Left ventricle myocardium inferior (tissue), 1 donor: ENCODE results near the gene TMC1. TPM values are rescaled to one million over a fixed set of nuclear protein-coding genes. Genes with fewer than 3 reads are reported as not detected.

Experiments
- DNase-seq: peaks from one replicate; pipeline ENCODE4 v3.0.0-alpha.2; 2020
- H3K27ac ChIP-seq: fragments of 200-600 bp; replicated peaks from 2 replicates; pipeline ENCODE4 v1.8.0; 2021
- H3K27me3 ChIP-seq: fragments of 200-600 bp; 2 replicates; pipeline ENCODE4 v1.8.0; 2021; ENCODE audit warnings: low read depth
- H3K36me3 ChIP-seq: fragments of 200-600 bp; 2 replicates; pipeline ENCODE4 v1.8.0; 2021
- H3K4me1 ChIP-seq: fragments of 200-600 bp; 2 replicates; pipeline ENCODE4 v1.8.0; 2021
- H3K4me3 ChIP-seq: fragments of 200-600 bp; 2 replicates; pipeline ENCODE4 v1.8.0; 2021; ENCODE audit warnings: mild to moderate bottlenecking, moderate library complexity
- H3K9me3 ChIP-seq: fragments of 200-600 bp; replicated peaks from 2 replicates; pipeline ENCODE4 v1.8.0; 2021
- CTCF ChIP-seq: fragments of 200-600 bp; IDR thresholded peaks from 2 replicates; pipeline ENCODE4 v1.8.0; 2021; ENCODE audit warnings: antibody characterized with exemption, mild to moderate bottlenecking, borderline replicate concordance
- intact Hi-C: fragments of 100-400 bp; cut with micrococcal nuclease; formaldehyde crosslinking; loops from one replicate; pipeline ENCODE4 v1.11.0; 2022
- total RNA-seq: library from RNA; stranded (reverse); fragmentation: NEBNext Ultra II Directional; extraction: Animal tissue kit (Norgen Biotek cat#: 25700); gene quantifications from one replicate; pipeline ENCODE4 v1.2.1, GENCODE V29; 2021
- donor health status: DM: no; HTN: yes; CAD: no; lungs with severe emphysema.

The TMC1 gene
- total RNA-seq, 1 donor from 2014 or later = 0.25 TPM

GRCh38 chr9:72596451-72597180 lies 75.2 kb downstream of the TMC1 start:
- Histone ChIP-seq H3K27me3 (no peaks in the 10 kb centered on the region), H3K9me3 (no peaks in the 10 kb centered on the region), H3K27ac (no peak overlapping the region), H3K4me3 (no peak overlapping the region), H3K36me3 (no peaks in the 10 kb centered on the region), H3K4me1 (peaks cover 11% of the 10 kb centered on the region)
- no peak for TF ChIP-seq CTCF
- no peak for DNase-seq
- intact Hi-C loops = no loop called here

- DNase-seq = no peak
- Histone ChIP-seq H3K4me1 (peaks cover 11% of the 10 kb centered on the region), H3K36me3 (no peaks in the 10 kb centered on the region), H3K27ac (no peak overlapping the region), H3K27me3 (no peaks in the 10 kb centered on the region), H3K4me3 (no peak overlapping the region), H3K9me3 (no peaks in the 10 kb centered on the region)
- intact Hi-C loops = no loop called here
- TF ChIP-seq CTCF = no peak
These were observed 75.7 kb downstream of the TMC1 start for GRCh38 chr9:72597181-72597517.

- no peak for TF ChIP-seq CTCF
- no peaks in the 10 kb centered on the region for H3K27me3 ChIP-seq
- DNase-seq = no peak
- peaks cover 11% of the 10 kb centered on the region for H3K4me1 ChIP-seq
- H3K36me3 ChIP-seq = no peaks in the 10 kb centered on the region
- no peaks in the 10 kb centered on the region for H3K9me3 ChIP-seq
- intact Hi-C loops = no loop called here
- no peak overlapping the region for H3K27ac ChIP-seq
- no peak overlapping the region for H3K4me3 ChIP-seq
These were observed 76.2 kb downstream of the TMC1 start for GRCh38 chr9:72597601-72598000.

- DNase-seq = no peak
- no peak overlapping the region for H3K27ac ChIP-seq
- no peak for TF ChIP-seq CTCF
- H3K4me1 ChIP-seq = peaks cover 7% of the 10 kb centered on the region
- intact Hi-C loops = no loop called here
- H3K36me3 ChIP-seq = no peaks in the 10 kb centered on the region
- no peak overlapping the region for H3K4me3 ChIP-seq
- no peaks in the 10 kb centered on the region for H3K9me3 ChIP-seq
- no peaks in the 10 kb centered on the region for H3K27me3 ChIP-seq
These were observed 77.2 kb downstream of the TMC1 start for GRCh38 chr9:72598639-72599038.

GRCh38 chr9:72599874-72600534 lies 78.6 kb downstream of the TMC1 start:
- peaks cover 7% of the 10 kb centered on the region for H3K4me1 ChIP-seq
- H3K36me3 ChIP-seq = no peaks in the 10 kb centered on the region
- H3K9me3 ChIP-seq = no peaks in the 10 kb centered on the region
- H3K27ac ChIP-seq = no peak overlapping the region
- H3K27me3 ChIP-seq = no peaks in the 10 kb centered on the region
- no peak for DNase-seq
- TF ChIP-seq CTCF = no peak
- intact Hi-C loops = no loop called here
- H3K4me3 ChIP-seq = no peak overlapping the region
